NCI-H1436 treated with DMSO at 0.1 percent for 48 hours (cell line): ENCODE results near the gene FTCD.
"Not testable (repeated sequence)": the region's sequence is repeated elsewhere in the genome, so short reads cannot be mapped to it uniquely, and the experiment has no call there.

ENCODE experiments used
- DNase-seq: peaks from one replicate; lab custom pipeline; 2025; lab: John Stamatoyannopoulos, UW

The FTCD gene

DNA sequence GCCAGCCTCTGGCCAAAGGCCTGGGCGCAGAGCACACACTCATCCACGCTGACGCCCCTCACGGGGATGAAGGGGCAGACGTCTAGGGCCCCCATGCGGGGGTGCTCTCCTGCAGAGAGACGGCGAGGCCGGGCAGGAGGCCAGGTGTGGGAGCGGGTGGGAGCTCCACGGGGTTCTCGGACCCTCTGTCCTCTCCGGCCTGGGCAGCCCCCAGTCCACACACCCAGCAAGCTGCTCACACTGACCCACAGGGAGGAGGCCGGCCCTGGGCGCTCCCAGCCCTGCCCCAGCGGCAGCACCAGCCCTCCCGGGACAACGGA lies 2.5 kb downstream of the FTCD start:
- DNase-seq = no peak

DNA sequence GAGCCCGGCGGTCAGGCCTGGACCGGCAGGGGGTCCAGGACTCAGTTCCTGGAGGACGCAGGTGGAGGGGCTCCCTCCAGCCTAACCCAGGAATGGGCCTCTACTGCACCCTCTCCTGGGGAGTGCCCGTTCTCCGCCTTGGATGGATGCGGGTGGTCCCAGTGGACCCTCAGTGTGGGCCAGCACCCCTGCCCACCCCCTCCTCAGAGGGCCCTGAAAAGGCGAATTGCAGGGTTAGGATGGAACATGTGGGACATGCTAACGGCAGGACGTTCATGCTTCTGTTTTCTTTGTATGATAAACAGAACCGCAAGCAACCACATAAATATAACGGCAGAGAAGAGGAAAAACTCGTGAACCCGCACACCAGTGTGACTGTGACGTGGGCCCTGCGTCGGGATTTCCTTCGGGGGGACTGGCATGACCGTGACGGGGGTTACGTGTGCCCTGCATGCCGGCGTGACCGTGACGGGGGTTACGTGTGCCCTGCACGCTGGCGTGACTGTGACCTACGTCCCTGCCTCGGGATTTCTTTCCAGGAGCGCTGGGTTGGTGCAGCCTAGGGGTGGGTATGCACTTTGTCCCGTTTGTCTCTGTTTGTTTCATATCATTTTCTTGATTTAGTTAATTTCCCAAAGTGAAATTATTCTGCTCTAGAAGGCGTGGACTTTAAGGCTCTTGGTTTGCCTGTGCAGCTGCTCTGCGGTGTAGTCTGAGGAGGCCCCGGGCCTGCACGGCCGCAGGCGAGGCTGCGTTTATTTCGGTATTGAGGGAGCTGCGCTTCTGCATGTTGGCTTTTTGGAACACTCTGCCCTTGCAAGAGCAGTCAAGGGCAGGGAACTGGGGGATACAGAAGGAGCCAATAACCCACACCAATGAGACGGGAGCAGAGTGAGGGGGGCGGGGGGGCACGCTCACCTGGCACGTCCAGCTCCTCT lies 3.1 kb downstream of the FTCD start:
- DNase-seq = no peak

DNA sequence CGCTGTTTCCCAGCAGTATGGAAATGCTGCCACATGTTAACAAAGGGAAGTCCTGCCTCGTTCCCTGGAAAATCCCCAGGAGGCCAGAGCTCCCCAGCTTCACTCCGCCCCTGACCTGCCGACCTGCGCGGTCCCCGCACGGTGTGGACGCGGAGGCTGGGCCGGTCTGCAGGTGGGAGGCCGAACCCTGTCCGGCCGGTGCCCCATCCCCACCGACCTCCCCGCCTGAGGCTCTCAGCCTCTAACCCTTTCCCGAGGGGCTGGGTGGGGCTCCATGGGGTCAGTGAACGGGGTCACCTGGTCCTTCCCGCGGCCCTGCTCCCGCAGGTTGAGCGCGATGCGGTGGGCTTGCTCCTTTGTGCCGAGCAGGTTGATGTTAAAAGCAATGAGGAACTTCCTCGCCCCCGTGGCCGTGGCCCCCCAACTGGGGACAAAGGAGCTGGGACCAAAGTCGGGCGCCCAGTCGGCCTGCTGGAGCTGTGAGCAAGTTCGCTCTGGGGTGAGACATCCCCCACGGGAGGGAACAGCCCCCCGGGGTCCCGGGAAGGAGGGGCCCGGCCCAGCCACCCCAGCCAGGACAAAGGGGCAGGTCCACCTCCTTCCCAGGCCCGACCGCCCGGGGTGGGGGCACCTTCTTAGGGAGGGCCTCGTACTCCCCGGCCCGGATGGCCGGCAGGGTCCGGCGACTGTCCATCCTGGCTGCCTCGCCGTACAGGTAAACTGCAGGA lies 4.0 kb downstream of the FTCD start:
- no peak for DNase-seq

DNA sequence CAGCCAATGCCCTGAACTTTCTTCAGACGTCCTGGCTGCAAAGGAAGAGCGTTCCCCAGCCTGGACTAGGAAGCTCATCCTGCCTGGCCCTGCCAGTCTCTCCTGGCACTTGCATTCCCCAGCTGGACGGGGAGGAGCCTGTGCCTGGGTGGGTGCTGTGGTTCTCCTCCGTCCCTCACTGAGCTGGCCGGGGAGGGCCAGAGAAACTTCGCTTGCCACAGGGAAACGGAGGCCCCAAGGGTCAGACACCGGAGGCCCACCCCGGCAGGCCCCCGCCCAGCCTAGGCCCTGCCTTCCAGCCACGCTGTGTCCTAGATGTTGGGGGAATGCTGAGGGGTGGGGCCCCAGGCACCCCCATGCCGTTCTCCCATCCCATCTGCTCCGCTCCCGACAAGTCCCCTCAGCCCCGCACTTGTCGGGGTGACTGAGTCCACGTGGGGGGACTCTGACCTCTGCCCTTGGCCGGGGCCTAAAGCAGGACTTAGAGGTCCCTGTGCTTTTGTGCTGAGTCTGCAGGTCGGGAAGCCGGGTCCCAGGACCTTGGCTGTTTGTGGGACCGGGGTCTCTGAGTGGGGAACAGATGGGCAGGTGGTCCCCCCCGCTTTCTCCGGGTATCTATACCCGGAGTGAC lies 4.8 kb downstream of the FTCD start:
- no peak for DNase-seq

DNA sequence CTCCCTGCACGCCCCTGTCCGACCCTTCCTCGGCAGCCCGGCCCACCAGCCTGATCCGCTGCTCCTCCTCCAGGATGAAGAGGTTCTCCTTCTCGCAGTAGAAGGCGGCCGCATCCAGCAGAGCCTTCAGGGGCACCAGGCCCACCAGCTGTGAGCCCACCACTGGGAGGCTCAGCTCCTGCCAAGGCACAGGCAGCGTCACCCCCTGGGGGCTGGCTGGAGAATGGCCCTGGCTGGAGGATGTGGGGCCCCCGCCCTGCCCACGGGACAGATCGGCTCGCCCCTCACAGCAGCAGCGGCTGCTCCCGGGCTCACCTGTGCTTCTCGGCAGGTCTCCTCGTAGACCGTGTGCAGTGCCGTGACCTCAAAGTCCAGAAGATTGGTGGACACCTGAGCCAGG lies 5.3 kb downstream of the FTCD start:
- DNase-seq = no peak

DNA sequence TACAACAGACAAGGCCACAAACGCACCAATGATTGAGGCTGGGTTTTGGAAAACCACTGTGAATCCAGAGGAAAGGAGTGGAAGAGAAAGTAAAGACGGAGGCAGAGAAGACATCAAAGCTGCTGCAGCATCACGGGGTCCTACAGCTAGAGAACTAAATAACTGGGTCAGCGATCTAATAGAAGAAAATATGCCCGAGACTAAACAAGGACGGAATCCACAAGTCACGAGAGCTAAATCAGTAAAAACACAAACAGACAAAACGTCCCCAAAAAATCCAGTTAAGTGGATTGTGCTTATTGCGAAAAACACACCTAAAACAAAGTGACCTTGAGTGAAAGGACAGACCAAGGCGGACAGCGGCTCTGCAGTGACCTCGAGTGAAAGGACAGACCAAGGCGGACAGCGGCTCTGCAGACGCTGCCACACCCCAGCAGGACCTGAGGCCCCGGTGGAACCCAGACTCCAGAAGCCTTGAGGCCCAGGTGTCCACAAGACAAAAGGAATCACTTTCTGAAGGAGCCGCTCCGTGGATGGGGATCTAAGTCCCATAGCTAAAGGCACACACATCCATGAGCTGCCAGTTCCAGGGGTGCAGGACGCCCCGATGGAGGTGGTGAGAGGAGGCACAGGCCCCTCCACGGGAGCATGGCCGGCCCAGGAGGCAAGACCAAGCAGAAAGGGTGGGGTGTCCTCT lies 6.0 kb downstream of the FTCD start:
- no peak for DNase-seq

DNA sequence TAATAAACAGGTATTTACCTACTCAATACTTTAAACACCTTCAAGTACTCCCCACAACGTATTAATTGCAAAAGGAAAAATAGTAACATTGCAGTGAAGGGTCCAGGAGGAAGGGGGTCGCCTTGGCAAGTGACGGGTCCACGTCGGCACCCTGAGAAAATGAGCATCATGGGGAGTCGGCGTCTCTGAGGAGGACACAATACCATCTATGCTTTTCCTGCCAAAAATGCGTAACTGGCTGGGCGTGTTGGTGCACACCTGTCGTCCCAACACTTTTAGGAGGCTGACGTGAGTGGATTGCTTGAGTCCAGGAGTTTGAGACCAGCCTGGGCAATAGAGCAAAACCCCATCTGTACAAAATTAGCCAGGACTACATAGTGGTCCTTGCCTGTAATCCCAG lies 7.3 kb downstream of the FTCD start:
- no peak for DNase-seq

DNA sequence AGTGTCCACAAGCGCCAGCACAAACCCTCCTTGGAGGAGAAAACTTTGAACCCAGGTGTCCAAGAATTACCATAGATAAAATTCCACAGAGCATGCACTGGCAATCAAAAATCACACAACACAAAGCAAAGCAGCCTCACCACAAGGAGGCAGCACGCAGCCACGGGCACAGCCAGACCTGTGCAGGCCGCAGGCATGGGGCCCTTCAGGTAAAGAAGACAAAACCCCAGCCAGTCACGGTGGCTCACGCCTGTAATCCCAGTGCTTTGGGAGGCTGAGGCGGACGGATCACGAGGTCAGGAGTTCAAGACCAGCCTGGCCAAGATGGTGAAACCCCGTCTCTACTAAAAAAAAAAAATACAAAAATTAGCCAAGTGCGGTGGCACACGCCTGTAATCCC lies 8.0 kb downstream of the FTCD start:
- peak; percentile 10 for DNase-seq

DNA sequence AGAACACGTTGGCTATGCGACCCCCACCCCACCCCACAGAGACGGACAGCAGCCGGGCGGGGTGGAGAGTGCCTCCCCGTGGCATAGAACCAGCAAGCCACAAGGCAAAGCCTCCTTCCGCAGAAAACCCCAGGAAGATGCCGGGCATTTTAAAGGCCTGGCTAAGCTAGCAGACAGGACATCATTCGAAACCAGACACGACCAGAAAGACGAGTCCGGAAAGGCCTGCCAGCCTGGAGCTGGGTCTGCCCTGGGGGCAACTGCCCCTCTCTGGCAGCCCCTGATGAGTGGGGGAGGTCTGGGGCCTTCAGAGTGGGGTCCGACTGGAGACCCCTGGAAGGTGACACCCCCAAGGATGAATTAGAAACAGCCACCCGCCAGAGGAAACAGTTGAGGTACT lies 8.5 kb downstream of the FTCD start:
- DNase-seq = no peak

DNA sequence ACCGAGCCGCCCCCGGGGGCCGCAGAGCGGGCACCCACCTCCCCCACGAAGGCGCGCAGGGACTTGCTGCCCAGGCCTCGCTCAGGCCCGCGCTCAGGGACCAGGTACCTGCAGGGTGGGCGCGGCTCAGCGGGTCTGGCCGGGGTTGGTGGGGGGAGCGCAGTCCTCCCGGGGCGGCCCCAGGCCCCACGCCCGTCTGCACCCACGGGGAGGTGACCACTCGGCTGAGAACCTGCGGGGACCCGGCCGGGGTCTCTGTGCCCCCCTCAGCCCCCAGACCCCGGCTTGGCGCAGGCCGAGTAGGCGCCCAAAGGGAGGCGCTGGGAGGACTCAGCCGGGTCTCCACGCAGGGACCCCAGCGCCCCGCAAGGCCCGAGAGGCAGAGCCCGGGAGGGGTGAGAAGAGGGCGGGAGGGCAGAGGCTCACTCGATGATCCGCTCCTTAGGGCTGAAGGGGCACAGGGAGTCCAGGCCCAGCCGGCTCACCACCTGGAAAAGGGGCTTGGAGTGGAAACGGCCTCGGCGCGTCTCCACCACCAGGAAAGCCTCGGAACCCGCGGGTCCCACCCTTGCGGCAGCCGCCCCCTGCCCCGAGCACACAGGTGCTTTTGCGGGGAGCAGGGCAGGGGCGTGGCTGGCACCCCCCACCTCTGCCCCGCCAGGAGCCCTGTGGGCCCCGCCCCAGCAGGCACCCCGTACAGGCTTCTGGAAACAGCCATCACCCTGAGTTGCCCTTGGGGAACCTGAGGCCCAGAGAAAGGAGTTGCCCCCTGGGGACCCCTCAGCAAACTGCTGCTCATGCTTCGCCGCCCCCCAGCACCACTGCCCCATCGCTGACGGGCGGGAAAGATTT lies 9.3 kb downstream of the FTCD start:
- DNase-seq = no peak

DNA sequence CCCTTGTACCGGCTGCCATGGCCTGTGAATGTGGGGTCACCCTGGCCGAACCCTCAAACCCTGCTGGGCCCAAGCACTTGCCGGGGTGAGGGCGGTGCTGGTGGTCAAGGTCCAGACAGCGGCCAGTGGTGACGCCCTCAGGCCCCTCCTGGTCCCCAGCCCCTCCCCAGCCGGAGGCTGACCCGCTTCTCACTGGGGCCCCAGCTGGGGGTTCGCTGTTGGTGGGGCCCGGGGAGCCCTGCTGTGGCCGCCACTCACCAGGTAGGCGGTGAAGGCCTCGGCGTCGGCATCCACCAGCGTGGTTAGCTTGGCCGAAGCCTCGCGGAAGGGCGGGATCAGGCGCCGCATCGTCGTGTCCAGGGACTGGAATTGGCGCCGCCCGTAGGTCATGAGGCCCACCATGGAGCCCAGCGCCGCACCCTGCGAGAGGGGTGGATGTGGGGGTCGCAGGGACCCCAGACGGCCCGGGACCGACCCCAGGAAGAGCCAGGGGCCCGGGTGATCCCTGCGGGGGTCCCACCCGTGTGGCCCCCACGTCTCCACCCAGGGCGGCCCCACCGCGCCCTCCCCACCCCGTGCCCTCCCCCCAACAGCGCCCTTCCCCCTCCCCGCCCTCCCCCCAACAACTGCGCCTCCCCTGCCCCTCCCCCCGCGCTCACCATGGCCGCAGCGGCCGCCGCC lies 10.1 kb downstream of the FTCD start:
- no peak for DNase-seq

DNA sequence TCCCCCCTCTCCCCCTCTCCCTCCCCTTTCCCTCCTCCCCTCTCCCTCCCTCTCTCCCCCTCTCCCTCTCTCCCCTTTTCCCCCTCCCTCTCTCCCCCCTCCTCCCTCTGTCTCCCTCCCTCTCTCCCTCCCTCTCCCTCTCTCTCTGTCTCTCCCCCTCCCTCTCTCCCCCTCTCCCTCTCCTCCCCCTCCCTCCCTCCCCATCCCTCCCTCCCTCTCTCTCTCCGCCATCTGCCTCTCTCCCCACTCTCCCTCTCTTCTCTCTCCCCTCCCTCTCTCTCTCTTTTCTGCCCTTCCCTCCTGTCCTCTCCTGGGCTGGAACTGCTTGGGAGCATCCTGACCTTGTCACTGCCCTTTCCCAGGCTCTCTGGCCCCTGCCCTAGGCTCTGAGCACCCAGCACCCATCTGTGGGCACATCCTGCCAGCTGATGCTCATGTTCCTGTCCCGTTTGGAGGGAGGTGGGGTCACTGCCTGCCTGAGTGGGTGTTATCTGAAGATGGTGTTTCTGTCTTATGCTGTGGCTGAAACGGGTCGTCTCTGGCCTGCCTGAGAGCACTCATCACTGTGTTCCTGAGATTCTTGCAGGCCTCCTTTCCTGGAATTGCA lies 10.8 kb downstream of the FTCD start:
- DNase-seq = no peak

DNA sequence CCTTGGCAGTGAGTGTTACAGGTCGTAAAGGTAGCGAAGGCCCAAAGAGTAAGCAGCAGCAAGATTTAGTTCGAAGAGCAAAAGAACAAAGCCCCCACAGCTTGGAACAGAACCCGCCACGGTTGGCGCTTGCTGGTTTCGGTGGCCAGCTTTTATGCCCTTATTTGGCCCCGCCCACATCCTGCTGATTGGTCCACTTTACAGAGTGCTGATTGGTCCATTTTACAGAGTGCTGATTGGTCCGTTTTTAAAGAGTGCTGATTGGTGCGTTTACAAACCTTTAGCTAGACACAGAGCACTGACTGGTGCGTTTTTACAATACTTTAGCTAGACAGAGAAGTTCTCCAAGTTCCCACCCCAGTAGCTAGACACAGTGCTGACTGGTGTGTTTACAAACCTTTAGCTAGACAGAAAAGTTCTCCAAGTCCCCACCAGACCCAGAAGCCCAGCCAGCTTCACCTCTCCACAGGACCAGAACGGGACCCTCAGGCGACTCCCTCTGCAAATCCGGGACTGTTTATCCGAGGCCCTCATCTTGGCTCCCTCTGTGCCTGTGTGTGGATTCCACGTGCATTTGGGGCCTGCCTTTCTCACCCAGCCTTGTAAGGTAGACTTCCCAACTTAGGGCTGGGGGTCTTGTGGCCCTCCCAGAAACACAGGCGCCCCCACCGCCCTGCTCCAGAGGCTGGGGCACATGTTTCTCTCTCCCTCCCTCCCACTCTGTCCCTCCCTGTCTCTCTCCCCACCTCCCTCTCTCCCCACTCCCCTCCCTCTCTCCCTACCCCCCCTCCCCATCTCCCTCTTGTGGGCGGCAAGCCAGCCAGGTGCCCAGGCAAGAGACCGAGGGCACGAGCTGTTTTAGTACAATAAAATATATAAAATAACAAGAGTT lies 12.6 kb downstream of the FTCD start:
- DNase-seq = no peak

DNA sequence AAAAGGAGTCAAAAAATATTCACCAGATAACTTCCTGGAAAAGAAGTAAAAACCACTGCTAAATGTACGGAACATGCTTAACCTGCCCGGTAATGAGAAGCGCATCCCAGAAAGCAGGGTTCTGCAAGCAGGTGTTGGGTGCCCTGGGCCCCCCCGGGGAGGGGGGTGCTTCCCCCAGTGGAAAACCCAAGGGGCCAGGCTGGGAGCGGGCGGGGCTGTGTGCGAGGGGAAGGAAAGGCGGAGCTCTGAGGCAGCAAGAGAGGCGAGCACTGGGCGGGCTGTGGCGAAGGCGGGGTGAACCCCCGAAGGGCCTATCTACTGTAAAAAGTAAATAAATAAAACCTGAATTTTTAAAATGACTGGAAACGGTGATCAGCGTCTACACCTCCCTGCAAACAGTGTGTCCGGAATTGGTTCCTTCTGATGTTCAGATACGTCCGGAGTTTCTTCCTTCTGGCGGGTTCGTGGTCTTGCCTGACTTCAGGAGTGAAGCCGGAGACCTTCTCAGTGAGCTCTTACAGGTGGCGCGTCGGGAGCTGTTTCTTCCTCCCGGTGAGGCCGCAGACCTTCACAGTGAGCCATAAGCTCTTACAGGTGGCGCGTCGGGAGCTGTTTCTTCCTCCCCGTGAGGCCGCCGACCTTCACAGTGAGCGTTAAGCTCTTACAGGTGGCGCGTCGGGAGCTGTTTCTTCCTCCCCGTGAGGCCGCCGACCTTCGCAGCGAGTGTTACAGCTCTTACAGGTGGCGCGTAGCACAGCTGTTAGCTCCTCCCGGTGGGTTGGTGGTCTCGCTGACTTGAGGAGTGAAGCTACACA lies 13.4 kb downstream of the FTCD start:
- no peak for DNase-seq

DNA sequence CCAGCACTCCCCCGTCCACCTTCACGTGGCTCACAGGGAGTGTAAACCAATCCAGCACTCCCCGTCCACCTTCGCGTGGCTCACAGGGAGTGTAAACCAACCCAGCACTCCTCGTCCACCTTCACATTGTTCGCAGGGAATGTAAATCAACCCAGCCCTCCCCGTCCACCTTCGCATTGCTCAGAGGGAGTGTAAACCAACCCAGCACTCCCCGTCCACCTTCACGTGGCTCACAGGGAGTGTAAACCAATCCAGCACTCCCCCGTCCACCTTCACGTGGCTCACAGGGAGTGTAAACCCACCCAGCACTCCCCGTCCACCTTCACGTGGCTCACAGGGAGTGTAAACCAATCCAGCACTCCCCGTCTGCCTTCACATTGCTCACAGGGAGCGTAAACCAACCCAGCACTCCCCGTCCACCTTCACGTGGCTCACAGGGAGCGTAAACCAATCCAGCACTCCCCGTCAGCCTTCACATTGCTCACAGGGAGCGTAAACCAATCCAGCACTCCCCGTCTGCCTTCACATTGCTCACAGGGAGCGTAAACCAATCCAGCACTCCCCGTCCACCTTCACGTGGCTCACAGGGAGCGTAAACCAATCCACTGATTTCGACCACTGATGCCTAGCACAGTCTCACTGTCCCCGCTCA lies 14.9 kb downstream of the FTCD start:
- DNase-seq = not testable (repeated sequence)

DNA sequence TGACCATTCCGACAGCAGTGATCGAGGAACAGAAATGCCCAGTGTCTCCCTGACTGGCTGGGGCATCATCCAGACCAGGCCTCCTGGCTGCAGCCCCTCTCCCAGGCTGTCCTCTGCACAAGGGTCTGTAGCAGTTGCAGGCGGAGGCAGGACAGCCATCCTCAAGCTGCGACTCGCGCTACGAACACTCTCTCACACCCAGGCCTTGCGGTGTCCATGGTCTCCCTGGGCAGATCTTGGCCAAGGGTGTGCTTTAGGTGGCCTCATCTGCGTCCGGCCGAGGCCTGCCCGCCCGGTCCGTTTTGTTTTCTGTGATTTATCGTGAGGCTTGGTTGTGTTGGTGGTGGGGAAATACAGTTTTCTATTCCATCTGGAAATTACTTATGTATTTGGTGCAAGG lies 15.7 kb downstream of the FTCD start:
- DNase-seq = no peak

DNA sequence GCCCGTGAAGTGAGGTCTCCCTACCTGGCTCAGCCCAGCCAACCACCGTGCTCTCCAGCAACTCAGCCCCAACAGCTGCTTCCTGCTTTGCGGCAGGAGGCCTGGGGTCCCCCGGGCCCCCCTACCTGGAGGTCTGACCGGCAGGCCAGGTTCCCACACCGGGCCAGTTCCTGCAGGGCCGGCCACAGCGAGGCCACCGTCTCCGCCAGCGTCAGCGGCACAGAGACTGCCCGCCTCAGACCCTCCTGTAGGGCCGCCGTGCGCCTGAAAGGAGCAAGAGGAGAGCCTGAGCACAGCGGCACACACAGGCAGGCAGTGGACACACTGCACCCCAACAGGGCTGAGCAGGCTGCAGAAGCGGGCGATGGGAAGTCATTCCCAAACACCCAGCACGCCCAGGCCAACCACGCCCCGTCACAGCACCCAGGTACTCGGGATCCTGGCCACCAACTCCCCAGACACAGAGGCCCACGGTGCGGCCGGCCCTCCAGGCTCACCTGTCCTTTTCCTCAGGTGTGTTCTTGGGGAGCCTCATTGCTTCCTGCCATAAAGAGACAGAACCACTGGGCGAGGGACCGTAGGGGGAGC lies 16.9 kb downstream of the FTCD start:
- DNase-seq = no peak

DNA sequence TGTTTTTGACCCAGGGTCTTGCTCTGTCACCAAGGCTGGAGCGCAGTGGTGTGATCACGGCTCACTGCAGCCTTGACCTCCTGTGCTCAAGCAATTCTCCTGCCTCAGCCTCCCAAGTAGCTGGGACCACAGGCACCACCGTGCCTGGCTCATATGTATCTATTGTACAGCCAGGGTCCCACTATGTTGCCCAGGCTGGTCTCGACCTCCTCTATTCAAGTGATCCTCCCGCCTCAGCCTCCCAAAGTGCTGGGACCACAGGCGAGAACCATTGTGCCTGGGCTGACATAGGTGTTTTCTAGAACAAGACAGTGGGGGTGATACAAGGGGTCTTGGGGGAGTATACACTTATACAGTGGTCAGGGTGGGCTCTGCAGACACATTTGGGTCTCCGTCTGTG lies 17.5 kb downstream of the FTCD start:
- no peak for DNase-seq
